OCI-LY7 (cell line): ENCODE data around the gene SNAI3. TPM values are rescaled to one million over a fixed set of nuclear protein-coding genes. Genes with fewer than 3 reads are reported as not detected.
A peak's percentile ranks its signal among the peaks of the same experiment; 100 is the strongest.

Experiments
- BruUV-seq: library from RNA; stranded (reverse); fragments of 400-500 nt; replicated peaks from 2 replicates; lab custom pipeline; 2021; lab: Mats Ljungman, UMichigan
- CTCF ChIA-PET: fragments of 300-600 bp; sonication (Branson Sonifier 250); formaldehyde crosslinking; loops from one replicate; lab custom pipeline; 2022; ENCODE audit warnings: antibody characterized with exemption; ENCODE audit not compliant: unreplicated experiment; lab: Charles Lee
- POLR2A ChIA-PET: fragments of 300-600 bp; sonication (Branson Sonifier 250); formaldehyde crosslinking; loops from one replicate; lab custom pipeline; 2022; ENCODE audit warnings: antibody characterized with exemption; lab: Charles Lee
- DNase-seq: peaks from one replicate; pipeline ENCODE4 v3.0.0-alpha.2; 2015; ENCODE audit warnings: low spot score
- H2AFZ ChIP-seq: fragments of 200-600 bp; sonication (generic), shearing (Covaris generic); 2 replicates; pipeline ENCODE4 v1.6.1; 2014; ENCODE audit warnings: mild to moderate bottlenecking, antibody characterized with exemption, low read length, moderate library complexity
- H3K27ac ChIP-seq: fragments of 200-600 bp; sonication (generic); 2 replicates; pipeline ENCODE4 v1.5.1; 2014; ENCODE audit warnings: mixed run types, low read depth, mild to moderate bottlenecking, moderate library complexity, low read length, inconsistent platforms; ENCODE audit not compliant: poor library complexity, severe bottlenecking
- H3K36me3 ChIP-seq: fragments of 200-600 bp; sonication (generic); 2 replicates; pipeline ENCODE4 v1.6.1; 2014; ENCODE audit warnings: mild to moderate bottlenecking, antibody characterized with exemption, low read length, moderate library complexity, mixed read lengths; ENCODE audit not compliant: insufficient read depth
- H3K4me1 ChIP-seq: fragments of 200-600 bp; sonication (generic); 2 replicates; pipeline ENCODE4 v1.5.1; 2014; ENCODE audit warnings: mild to moderate bottlenecking, low read length; ENCODE audit not compliant: insufficient read depth, poor library complexity, severe bottlenecking
- H3K4me2 ChIP-seq: fragments of 200-600 bp; sonication (generic); 2 replicates; pipeline ENCODE4 v1.6.1; 2014; ENCODE audit warnings: mild to moderate bottlenecking, low read length
- H3K4me3 ChIP-seq: fragments of 200-600 bp; sonication (generic); 2 replicates; pipeline ENCODE4 v1.5.1; 2014; ENCODE audit warnings: mild to moderate bottlenecking, low read depth, low read length; ENCODE audit not compliant: poor library complexity, severe bottlenecking
- H3K79me2 ChIP-seq: fragments of 200-600 bp; sonication (generic); 2 replicates; pipeline ENCODE4 v1.6.1; 2016; ENCODE audit warnings: low read depth, mild to moderate bottlenecking, low read length, moderate library complexity, mixed read lengths; ENCODE audit not compliant: insufficient read depth
- H3K9me2 ChIP-seq: fragments of 200-600 bp; sonication (generic); 2 replicates; pipeline ENCODE4 v1.6.1; 2016; ENCODE audit warnings: mild to moderate bottlenecking, low read length, mixed read lengths; ENCODE audit not compliant: insufficient read depth
- H3K9me3 ChIP-seq: fragments of 200-600 bp; sonication (generic); 2 replicates; pipeline ENCODE4 v1.6.1; 2014; ENCODE audit warnings: mild to moderate bottlenecking, mixed run types, low read length, mixed read lengths
- H4K20me1 ChIP-seq: fragments of 200-600 bp; sonication (generic); 2 replicates; pipeline ENCODE4 v1.6.1; 2014; ENCODE audit warnings: mild to moderate bottlenecking, antibody characterized with exemption, low read length, moderate library complexity, mixed read lengths; ENCODE audit not compliant: insufficient read depth
- EZH2phosphoT487 ChIP-seq: fragments of 200-600 bp; sonication (generic); IDR thresholded peaks from 2 replicates; pipeline ENCODE4 v1.6.1; 2018; ENCODE audit warnings: low read depth, borderline replicate concordance, mild to moderate bottlenecking, mixed run types, antibody characterized with exemption, low read length, moderate library complexity, mixed read lengths
- intact Hi-C: fragments of 100-400 bp; cut with micrococcal nuclease; formaldehyde crosslinking; loops from one replicate; pipeline ENCODE4 v1.10.0; 2022; ENCODE audit not compliant: unreplicated experiment
- total RNA-seq, 2 experiments: library from RNA; depleted of rRNA in 1 of 2; stranded (reverse); fragments of >200 nt in 1 of 2; shearing (Covaris generic) in 1 of 2; gene quantifications; 2 replicates each; pipeline ENCODE4 v1.2.3, GENCODE V29; 2014 to 2022
- TF ChIP-seq, protein P1 (sequence below): fragments of 200-600 bp; sonication (generic); conservative IDR thresholded peaks from 2 replicates; pipeline ENCODE4 v1.5.1; 2014; ENCODE audit warnings: mild to moderate bottlenecking, antibody characterized with exemption, low read length, moderate library complexity, mixed read lengths

Gene SNAI3
- total RNA-seq, 2 experiments from 2014 or later = 3.1 to 3.3 TPM

DNA sequence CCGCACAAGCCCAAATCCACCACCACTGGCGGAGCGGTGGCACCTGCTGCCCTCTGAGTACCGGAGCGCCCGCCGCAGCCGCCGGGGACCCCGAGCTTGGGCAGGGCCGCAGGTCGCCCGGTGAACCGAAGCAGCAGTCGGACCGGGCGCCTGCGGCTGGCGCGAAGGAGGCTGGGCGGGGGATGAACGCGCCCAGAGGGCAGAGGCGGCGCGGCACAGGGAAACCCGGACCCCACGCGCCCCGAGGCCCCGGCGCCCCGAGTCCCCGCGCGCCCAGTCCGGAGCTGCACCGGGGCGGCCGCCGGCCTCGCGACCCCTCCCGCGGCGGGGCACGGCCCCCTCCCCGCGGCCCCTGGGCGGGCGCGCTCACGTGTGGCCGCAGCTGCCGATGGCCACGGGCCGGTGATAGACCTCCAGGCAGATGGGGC, 19.5 kb upstream of the SNAI3 start:
- CTCF ChIA-PET = no interaction called here
- intact Hi-C loops = loop anchor here (2.0 kb wide), 1 partner anchor 77 kb away; no protein-coding TSS in a partner anchor
- peak; percentile 24 for DNase-seq

GRCh38 chr16:88705076-88705684, 18.9 kb upstream of the SNAI3 start:
- no peaks in the 10 kb centered on the region for H3K9me2 ChIP-seq
- BruUV-seq = no TSS peak
- no peaks in the 10 kb centered on the region for H3K9me3 ChIP-seq
- H2AFZ ChIP-seq = no peak overlapping the region
- H3K79me2 ChIP-seq = peaks cover 26% of the 10 kb centered on the region; the same call in 1 of the 2 replicates
- H3K4me1 ChIP-seq = peaks cover 65% of the 10 kb centered on the region
- TF ChIP-seq, protein P1, sequence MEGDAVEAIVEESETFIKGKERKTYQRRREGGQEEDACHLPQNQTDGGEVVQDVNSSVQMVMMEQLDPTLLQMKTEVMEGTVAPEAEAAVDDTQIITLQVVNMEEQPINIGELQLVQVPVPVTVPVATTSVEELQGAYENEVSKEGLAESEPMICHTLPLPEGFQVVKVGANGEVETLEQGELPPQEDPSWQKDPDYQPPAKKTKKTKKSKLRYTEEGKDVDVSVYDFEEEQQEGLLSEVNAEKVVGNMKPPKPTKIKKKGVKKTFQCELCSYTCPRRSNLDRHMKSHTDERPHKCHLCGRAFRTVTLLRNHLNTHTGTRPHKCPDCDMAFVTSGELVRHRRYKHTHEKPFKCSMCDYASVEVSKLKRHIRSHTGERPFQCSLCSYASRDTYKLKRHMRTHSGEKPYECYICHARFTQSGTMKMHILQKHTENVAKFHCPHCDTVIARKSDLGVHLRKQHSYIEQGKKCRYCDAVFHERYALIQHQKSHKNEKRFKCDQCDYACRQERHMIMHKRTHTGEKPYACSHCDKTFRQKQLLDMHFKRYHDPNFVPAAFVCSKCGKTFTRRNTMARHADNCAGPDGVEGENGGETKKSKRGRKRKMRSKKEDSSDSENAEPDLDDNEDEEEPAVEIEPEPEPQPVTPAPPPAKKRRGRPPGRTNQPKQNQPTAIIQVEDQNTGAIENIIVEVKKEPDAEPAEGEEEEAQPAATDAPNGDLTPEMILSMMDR = no peak
- ChIA-PET POLR2A (no interaction called here), CTCF (interaction anchor here (0.6 kb wide), 2 partner anchors 9 to 81 kb away, joined by 3 to 4 read pairs; no protein-coding TSS in a partner anchor)
- H3K4me3 ChIP-seq = peak overlapping the region; percentile 89
- no peaks in the 10 kb centered on the region for H4K20me1 ChIP-seq
- no peaks in the 10 kb centered on the region; the same call in 1 of the 2 replicates for H3K36me3 ChIP-seq
- intact Hi-C loops = no loop called here
- peak overlapping the region; percentile 79 for H3K4me2 ChIP-seq
- peak overlapping the region; percentile 71 for H3K27ac ChIP-seq
- DNase-seq = peak; percentile 44

More for the DNA sequence above, 19.5 kb upstream of the SNAI3 start:
- peak overlapping the region; percentile 79 for H3K4me2 ChIP-seq
- no peaks in the 10 kb centered on the region for H3K9me2 ChIP-seq
- peaks cover 59% of the 10 kb centered on the region for H3K4me1 ChIP-seq
- H3K4me3 ChIP-seq = peak overlapping the region; percentile 89
- BruUV-seq = no TSS peak
- peaks cover 26% of the 10 kb centered on the region; the same call in 1 of the 2 replicates for H3K79me2 ChIP-seq
- H3K27ac ChIP-seq = peak overlapping the region; percentile 71
- no peaks in the 10 kb centered on the region; the same call in 1 of the 2 replicates for H3K36me3 ChIP-seq
- H4K20me1 ChIP-seq = no peaks in the 10 kb centered on the region
- no peaks in the 10 kb centered on the region for H3K9me3 ChIP-seq
- no peak overlapping the region for H2AFZ ChIP-seq
- POLR2A ChIA-PET = no interaction called here
- TF ChIP-seq EZH2phosphoT487 = no peak
- TF ChIP-seq, protein P1 = no peak
